DND-41 (cell line): ENCODE results near the gene LTA.
A peak's percentile ranks its signal among the peaks of the same experiment; 100 is the strongest.

Experiments
- ATAC-seq: fragments of 200-7000 bp; cut with Tn5 transposase; 3 replicates; pipeline ENCODE4 v1.9.1; 2021; ENCODE audit warnings: low read depth; ENCODE audit not compliant: insufficient read depth
- DNase-seq: peaks from one replicate; pipeline ENCODE4 v3.0.0-alpha.2; 2020
- H2AFZ ChIP-seq: 2 replicates; pipeline ENCODE4 v1.6.0; 2012; ENCODE audit warnings: low read depth, low read length
- H3K27ac ChIP-seq: 2 replicates; pipeline ENCODE4 v1.5.1; 2012; ENCODE audit warnings: low read length, inconsistent platforms
- H3K27me3 ChIP-seq: fragments of 200-600 bp; sonication (generic); 2 replicates; pipeline ENCODE4 v1.6.0; 2012; ENCODE audit warnings: low read length, mild to moderate bottlenecking, inconsistent platforms; ENCODE audit not compliant: insufficient read depth, poor library complexity
- H3K36me3 ChIP-seq: 2 replicates; pipeline ENCODE4 v1.5.1; 2012; ENCODE audit warnings: low read length, inconsistent platforms; ENCODE audit not compliant: insufficient read depth
- H3K4me1 ChIP-seq: 2 replicates; pipeline ENCODE4 v1.5.1; 2012; ENCODE audit warnings: mild to moderate bottlenecking, low read length; ENCODE audit not compliant: insufficient read depth
- H3K4me2 ChIP-seq: 2 replicates; pipeline ENCODE4 v1.6.0; 2012; ENCODE audit warnings: mild to moderate bottlenecking, moderate library complexity, low read length, inconsistent platforms; ENCODE audit not compliant: insufficient read depth
- H3K4me3 ChIP-seq, 2 experiments: fragments of 200-600 bp in 1 of 2; shearing (Covaris generic) in 1 of 2; 2 replicates each; pipeline ENCODE4 v1.5.1; 2012 to 2016; ENCODE audit warnings: inconsistent platforms in 2 of 2, low read length in 2 of 2, mild to moderate bottlenecking in 2 of 2, low read depth in 1 of 2, moderate library complexity in 1 of 2
- H3K79me2 ChIP-seq: 2 replicates; pipeline ENCODE4 v1.6.0; 2012; ENCODE audit warnings: low read length, inconsistent platforms; ENCODE audit not compliant: insufficient read depth
- H3K9ac ChIP-seq: 2 replicates; pipeline ENCODE4 v1.6.0; 2012; ENCODE audit warnings: low read depth, mild to moderate bottlenecking, inconsistent platforms, low read length, moderate library complexity
- H3K9me3 ChIP-seq: 2 replicates; pipeline ENCODE4 v1.5.1; 2012; ENCODE audit warnings: low read length, moderate library complexity, mild to moderate bottlenecking, inconsistent platforms; ENCODE audit not compliant: insufficient read depth, severe bottlenecking
- H4K20me1 ChIP-seq: 2 replicates; pipeline ENCODE4 v1.6.0; 2012; ENCODE audit warnings: low read length; ENCODE audit not compliant: insufficient read depth
- EZH2 ChIP-seq: IDR thresholded peaks from 3 replicates; pipeline ENCODE4 v1.6.1; 2012; ENCODE audit warnings: borderline replicate concordance, low read depth, mild to moderate bottlenecking, moderate library complexity, low read length, inconsistent platforms; ENCODE audit not compliant: severe bottlenecking
- TF ChIP-seq, protein P1 (sequence below): IDR thresholded peaks from 2 replicates; pipeline ENCODE4 v1.5.1; 2012; ENCODE audit warnings: borderline replicate concordance, low read length, moderate library complexity, mild to moderate bottlenecking; ENCODE audit not compliant: poor library complexity, severe bottlenecking; ENCODE audit errors: extremely low read depth

LTA gene

DNA sequence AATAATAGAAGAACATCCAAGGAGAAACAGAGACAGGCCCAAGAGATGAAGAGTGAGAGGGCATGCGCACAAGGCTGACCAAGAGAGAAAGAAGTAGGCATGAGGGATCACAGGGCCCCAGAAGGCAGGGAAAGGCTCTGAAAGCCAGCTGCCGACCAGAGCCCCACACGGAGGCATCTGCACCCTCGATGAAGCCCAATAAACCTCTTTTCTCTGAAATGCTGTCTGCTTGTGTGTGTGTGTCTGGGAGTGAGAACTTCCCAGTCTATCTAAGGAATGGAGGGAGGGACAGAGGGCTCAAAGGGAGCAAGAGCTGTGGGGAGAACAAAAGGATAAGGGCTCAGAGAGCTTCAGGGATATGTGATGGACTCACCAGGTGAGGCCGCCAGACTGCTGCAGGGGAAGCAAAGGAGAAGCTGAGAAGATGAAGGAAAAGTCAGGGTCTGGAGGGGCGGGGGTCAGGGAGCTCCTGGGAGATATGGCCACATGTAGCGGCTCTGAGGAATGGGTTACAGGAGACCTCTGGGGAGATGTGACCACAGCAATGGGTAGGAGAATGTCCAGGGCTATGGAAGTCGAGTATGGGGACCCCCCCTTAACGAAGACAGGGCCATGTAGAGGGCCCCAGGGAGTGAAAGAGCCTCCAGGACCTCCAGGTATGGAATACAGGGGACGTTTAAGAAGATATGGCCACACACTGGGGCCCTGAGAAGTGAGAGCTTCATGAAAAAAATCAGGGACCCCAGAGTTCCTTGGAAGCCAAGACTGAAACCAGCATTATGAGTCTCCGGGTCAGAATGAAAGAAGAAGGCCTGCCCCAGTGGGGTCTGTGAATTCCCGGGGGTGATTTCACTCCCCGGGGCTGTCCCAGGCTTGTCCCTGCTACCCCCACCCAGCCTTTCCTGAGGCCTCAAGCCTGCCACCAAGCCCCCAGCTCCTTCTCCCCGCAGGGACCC lies 2.3 kb downstream of the LTA start:
- Histone ChIP-seq H2AFZ (peak overlapping the region; percentile 80), H3K4me2 (peak overlapping the region; percentile 66), H3K4me1 (peaks cover 28% of the 10 kb centered on the region), H3K36me3 (no peaks in the 10 kb centered on the region), H3K27me3 (no peaks in the 10 kb centered on the region), H3K79me2 (no peaks in the 10 kb centered on the region), H4K20me1 (no peaks in the 10 kb centered on the region), H3K9me3 (no peaks in the 10 kb centered on the region), H3K27ac (peak overlapping the region; percentile 76), H3K9ac (peak overlapping the region; percentile 65), H3K4me3 (peak overlapping the region in 1 of 2 experiments; percentile 62; a peak in 2 of 4 replicates)
- DNase-seq: no peak
- no peak for ATAC-seq
- no peak for TF ChIP-seq EZH2
- TF ChIP-seq, protein P1, sequence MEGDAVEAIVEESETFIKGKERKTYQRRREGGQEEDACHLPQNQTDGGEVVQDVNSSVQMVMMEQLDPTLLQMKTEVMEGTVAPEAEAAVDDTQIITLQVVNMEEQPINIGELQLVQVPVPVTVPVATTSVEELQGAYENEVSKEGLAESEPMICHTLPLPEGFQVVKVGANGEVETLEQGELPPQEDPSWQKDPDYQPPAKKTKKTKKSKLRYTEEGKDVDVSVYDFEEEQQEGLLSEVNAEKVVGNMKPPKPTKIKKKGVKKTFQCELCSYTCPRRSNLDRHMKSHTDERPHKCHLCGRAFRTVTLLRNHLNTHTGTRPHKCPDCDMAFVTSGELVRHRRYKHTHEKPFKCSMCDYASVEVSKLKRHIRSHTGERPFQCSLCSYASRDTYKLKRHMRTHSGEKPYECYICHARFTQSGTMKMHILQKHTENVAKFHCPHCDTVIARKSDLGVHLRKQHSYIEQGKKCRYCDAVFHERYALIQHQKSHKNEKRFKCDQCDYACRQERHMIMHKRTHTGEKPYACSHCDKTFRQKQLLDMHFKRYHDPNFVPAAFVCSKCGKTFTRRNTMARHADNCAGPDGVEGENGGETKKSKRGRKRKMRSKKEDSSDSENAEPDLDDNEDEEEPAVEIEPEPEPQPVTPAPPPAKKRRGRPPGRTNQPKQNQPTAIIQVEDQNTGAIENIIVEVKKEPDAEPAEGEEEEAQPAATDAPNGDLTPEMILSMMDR: no peak

DNA sequence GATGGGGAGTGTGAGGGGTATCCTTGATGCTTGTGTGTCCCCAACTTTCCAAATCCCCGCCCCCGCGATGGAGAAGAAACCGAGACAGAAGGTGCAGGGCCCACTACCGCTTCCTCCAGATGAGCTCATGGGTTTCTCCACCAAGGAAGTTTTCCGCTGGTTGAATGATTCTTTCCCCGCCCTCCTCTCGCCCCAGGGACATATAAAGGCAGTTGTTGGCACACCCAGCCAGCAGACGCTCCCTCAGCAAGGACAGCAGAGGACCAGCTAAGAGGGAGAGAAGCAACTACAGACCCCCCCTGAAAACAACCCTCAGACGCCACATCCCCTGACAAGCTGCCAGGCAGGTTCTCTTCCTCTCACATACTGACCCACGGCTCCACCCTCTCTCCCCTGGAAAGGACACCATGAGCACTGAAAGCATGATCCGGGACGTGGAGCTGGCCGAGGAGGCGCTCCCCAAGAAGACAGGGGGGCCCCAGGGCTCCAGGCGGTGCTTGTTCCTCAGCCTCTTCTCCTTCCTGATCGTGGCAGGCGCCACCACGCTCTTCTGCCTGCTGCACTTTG lies 3.3 kb downstream of the LTA start, which contains the start of gene TNF:
Gene TNF (plus strand): TSS at position 231 of the 567 bp plus-strand sequence. CDS start 177 bp downstream, at position 408.
- no peaks in the 10 kb centered on the region for H4K20me1 ChIP-seq
- peak within 1 kb of the TSS; percentile 65 for H3K9ac ChIP-seq
- no peaks in the 10 kb centered on the region for H3K79me2 ChIP-seq
- H2AFZ ChIP-seq: peak within 1 kb of the TSS; percentile 80
- H3K9me3 ChIP-seq: no peaks in the 10 kb centered on the region
- ATAC-seq: peak; percentile 74
- no peaks in the 10 kb centered on the region for H3K36me3 ChIP-seq
- DNase-seq: peak; percentile 92
- TF ChIP-seq EZH2: no peak
- TF ChIP-seq, protein P1: no peak
- H3K4me1 ChIP-seq: peaks cover 31% of the 10 kb centered on the region
- peak within 1 kb of the TSS; percentile 4 to 62; a peak in 3 of 4 replicates for H3K4me3 ChIP-seq
- H3K4me2 ChIP-seq: peak within 1 kb of the TSS; percentile 66
- H3K27ac ChIP-seq: peak within 1 kb of the TSS; percentile 76
- no peaks in the 10 kb centered on the region for H3K27me3 ChIP-seq

DNA sequence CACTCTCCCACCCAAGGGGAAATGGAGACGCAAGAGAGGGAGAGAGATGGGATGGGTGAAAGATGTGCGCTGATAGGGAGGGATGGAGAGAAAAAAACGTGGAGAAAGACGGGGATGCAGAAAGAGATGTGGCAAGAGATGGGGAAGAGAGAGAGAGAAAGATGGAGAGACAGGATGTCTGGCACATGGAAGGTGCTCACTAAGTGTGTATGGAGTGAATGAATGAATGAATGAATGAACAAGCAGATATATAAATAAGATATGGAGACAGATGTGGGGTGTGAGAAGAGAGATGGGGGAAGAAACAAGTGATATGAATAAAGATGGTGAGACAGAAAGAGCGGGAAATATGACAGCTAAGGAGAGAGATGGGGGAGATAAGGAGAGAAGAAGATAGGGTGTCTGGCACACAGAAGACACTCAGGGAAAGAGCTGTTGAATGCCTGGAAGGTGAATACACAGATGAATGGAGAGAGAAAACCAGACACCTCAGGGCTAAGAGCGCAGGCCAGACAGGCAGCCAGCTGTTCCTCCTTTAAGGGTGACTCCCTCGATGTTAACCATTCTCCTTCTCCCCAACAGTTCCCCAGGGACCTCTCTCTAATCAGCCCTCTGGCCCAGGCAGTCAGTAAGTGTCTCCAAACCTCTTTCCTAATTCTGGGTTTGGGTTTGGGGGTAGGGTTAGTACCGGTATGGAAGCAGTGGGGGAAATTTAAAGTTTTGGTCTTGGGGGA lies 4.0 kb downstream of the LTA start:
- Histone ChIP-seq H3K27me3 (peaks cover 3% of the 10 kb centered on the region), H3K9me3 (no peaks in the 10 kb centered on the region), H3K4me3 (peak overlapping the region; percentile 4 to 62; a peak in 3 of 4 replicates), H3K79me2 (peaks cover 2% of the 10 kb centered on the region; the same call in 1 of the 2 replicates), H3K9ac (peak overlapping the region; percentile 65), H3K36me3 (no peaks in the 10 kb centered on the region; the same call in 1 of the 2 replicates), H3K27ac (peak overlapping the region; percentile 76), H3K4me1 (peaks cover 37% of the 10 kb centered on the region), H3K4me2 (peak overlapping the region; percentile 66), H4K20me1 (no peaks in the 10 kb centered on the region), H2AFZ (peak overlapping the region; percentile 80)
- DNase-seq (no peak), ATAC-seq (no peak)
- TF ChIP-seq, protein P1: no peak
- no peak for TF ChIP-seq EZH2
